ENCODE results near the gene ZNF488. TPM values are rescaled to one million over a fixed set of nuclear protein-coding genes. Genes with fewer than 3 reads are reported as not detected.
A peak's percentile ranks its signal among the peaks of the same experiment; 100 is the strongest.

The ZNF488 gene
- total RNA-seq, 1 donor from 2014 or later: 0.60 TPM

DNA sequence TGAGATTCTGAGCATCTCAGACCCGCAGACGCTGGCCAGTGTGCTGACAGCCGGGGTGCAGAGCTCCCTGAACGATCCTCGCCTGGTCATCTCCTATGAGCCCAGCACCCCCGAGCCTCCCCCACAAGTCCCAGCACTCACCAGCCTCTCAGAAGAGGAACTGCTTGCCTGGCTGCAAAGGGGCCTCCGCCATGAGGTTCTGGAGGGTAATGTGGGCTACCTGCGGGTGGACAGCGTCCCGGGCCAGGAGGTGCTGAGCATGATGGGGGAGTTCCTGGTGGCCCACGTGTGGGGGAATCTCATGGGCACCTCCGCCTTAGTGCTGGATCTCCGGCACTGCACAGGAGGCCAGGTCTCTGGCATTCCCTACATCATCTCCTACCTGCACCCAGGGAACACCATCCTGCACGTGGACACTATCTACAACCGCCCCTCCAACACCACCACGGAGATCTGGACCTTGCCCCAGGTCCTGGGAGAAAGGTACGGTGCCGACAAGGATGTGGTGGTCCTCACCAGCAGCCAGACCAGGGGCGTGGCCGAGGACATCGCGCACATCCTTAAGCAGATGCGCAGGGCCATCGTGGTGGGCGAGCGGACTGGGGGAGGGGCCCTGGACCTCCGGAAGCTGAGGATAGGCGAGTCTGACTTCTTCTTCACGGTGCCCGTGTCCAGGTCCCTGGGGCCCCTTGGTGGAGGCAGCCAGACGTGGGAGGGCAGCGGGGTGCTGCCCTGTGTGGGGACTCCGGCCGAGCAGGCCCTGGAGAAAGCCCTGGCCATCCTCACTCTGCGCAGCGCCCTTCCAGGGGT is 35.2 kb downstream of the ZNF488 start:
- no peak for ATAC-seq

GRCh38 chr10:47348138-47348651 is 35.9 kb downstream of the ZNF488 start, which contains the start of gene RBP3:
Gene RBP3, plus strand, starts transcription at chr10:47348363. Its CDS starts 122 bp downstream, at chr10:47348485.
- no peak for ATAC-seq

DNA sequence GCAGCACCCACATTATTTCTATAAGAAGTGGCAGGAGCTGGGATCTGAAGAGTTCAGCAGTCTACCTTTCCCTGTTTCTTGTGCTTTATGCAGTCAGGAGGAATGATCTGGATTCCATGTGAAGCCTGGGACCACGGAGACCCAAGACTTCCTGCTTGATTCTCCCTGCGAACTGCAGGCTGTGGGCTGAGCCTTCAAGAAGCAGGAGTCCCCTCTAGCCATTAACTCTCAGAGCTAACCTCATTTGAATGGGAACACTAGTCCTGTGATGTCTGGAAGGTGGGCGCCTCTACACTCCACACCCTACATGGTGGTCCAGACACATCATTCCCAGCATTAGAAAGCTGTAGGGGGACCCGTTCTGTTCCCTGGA is 36.8 kb downstream of the ZNF488 start:
- no peak for ATAC-seq

DNA sequence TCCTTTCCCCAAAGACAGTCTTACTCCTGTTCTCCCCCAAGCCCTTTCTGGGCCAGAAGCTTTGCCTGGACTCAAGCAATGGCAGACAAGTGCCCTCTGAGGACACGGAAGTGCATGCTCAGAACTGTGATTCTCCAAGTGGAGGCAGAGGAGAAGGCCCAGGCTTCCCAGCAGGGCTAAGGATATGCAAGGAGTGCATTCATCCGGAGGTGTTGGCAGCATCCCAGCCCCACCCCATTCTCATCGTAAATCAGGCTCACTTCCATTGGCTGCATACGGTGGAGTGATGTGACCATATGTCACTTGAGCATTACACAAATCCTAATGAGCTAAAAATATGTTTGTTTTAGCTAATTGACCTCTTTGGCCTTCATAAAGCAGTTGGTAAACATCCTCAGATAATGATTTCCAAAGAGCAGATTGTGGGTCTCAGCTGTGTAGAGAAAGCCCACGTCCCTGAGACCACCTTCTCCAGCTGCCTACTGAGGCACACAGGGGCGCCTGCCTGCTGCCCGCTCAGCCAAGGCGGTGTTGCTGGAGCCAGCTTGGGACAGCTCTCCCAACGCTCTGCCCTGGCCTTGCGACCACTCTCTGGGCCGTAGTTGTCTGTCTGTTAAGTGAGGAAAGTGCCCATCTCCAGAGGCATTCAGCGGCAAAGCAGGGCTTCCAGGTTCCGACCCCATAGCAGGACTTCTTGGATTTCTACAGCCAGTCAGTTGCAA is 37.4 kb downstream of the ZNF488 start:
- peak; percentile 44 for ATAC-seq

DNA sequence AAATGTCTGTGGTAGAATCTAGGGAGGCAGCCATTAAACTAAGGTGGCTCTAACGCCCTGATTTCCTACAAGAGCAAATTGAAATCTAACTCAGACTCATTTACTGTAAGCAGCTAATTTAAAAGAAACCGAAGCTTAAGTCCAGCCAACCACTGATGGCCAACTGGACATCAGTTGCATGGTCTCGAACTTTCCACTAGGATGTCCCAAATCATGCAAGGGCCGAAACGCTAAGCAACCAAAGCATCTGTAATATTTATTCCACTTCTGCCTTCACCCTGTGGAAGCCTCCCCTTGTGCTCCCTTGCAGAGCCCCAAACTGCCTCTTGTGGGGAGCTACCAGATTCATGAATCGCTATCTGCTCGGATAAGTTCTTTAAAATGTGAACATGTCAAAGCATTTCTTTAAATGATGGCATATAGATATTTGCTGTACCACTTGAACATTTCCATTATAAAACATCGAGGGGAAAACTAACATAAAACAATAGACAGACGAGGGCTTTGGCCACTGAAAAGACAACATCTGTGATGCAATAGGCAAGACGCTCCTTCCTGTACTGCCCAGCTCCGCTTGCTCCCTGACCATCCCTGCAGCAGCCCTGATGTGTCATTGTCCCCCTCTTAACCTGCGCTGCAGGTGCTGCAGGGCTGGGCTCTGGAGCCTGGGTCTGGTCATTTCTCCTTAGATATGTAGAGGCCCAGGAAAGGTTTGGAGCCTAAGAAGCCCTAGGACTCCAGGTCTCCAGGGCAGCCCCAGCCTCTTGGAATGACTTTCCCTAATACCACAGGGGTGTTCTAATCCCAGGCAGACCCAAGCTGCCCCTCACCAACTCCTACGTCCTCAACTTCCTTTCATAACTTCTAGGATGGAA is 38.9 kb downstream of the ZNF488 start:
- no peak for ATAC-seq

- ATAC-seq: peak; percentile 90
Observed at GRCh38 chr10:47340608-47341170, 43.4 kb downstream of the ZNF488 start.

DNA sequence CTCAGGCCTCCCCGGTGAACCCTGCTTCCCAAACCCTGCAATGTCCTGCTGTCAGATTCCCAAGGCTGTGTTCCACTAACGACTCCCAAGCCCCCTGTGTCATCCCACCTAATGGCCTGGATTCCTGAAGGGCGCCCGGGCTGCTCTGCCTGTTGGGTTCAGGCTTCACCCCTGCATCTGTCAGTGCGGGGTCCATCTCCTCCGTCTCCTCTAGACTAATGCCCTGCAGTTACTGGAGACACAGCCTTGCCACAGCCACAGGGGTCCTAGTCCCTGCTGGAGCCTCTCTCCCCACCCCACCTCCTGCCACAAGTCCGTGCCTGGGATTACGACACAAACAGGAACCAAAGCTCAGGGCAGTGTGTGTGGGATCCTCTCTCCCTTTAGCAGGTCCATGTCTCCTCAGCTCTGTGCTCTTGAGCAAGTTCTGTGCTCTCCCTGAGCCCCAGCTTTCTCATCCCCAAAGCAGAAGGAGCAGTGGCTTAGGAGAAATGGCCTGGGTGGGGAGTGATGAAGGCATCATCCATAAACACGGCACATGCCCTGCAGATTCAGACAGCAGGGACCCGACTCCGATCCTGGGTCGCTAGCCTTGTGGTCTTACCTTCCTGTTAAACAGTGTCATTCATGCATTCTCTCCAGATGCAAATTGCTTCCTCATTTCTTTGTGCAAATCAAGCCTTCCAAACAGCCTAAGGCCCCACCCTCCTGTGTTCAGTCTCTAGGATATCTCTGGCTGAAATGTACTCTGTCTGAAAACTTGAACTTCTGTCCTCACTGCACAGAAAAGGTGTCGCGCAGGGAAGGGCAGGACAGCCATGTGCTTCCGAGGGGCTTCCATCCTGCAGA is 44.1 kb downstream of the ZNF488 start:
- ATAC-seq: no peak

- no peak for ATAC-seq
Observed at GRCh38 chr10:47339186-47339735, 44.8 kb downstream of the ZNF488 start.

DNA sequence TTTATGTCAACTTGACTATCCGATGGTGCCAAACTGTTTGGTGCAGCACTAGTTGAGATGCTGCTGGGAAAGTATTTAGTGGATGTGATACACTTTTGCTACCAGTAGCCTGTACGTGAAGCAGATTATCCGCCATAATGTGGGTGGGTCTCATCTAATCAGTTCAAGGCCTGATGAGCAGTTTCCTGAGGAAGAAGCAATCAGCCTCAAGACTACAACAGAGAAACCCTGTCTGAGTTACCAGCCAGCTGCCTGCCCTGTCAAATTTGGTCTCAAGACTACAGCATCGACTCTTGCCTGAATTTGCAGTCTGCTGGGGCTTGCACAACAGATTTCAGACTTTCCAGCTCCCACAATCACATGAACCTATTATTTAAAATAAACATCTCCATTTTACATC is 46.8 kb downstream of the ZNF488 start:
- ATAC-seq: no peak

DNA sequence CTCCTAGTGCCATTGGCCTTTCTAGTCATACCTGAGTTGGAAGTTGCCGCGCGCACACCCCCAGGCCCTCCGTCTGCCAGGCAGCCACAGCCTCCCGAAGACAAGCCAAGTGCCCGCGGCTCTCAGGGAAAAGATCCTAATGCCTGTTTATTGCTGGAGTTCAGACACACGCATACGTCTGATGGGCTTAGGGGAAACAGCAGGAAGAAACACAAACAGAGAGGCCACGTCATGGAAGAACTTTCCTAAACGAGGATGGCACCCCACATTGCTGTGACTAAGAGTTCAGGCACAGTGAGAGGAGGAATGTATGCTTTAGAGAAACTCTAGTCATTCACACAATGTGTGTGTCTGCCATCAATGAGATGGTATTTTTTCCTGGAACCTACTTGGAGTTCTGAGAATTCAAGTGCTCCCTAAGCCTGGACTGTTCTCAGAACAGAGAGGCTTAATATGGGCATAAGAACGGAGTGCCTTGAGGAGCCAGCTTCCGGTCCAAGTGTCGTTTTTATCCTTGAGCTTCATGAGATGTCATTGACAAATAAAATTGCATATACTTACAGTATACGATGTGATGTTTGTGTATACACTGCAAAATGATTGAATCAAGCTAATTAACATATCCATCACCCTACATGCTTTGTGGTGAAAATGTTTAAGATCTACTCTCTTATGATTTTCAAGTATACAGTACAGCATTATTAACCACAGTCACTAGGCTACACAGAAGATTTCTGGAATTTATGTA is 47.5 kb downstream of the ZNF488 start:
- ATAC-seq: no peak

GRCh38 chr10:47335906-47336305 is 48.2 kb downstream of the ZNF488 start:
- ATAC-seq: no peak

- no peak for ATAC-seq
Observed at GRCh38 chr10:47334466-47335295, 49.4 kb downstream of the ZNF488 start.

DNA sequence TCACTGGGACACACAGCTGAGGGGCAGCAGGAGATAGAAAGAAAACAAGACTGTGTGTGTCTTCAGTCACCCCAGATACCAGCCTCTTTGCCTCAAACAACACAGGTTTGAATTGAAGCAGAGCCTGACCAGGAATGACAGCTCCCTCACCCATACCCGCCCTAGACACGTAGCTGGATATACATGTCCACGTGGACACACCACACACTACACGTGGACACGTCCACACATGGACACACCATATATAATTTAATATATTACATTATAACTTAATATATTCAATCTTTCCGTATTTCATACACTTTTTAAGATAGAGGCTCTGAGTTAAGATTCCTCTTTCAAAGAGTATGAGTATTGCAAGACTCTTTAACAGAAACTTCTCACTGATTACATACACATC is 50.6 kb downstream of the ZNF488 start:
- ATAC-seq: no peak

- no peak for ATAC-seq
Observed at GRCh38 chr10:47332946-47333345, 51.1 kb downstream of the ZNF488 start.

- no peak for ATAC-seq
Observed at GRCh38 chr10:47332371-47332770, 51.7 kb downstream of the ZNF488 start.

GRCh38 chr10:47331954-47332353 is 52.1 kb downstream of the ZNF488 start:
- ATAC-seq: no peak

DNA sequence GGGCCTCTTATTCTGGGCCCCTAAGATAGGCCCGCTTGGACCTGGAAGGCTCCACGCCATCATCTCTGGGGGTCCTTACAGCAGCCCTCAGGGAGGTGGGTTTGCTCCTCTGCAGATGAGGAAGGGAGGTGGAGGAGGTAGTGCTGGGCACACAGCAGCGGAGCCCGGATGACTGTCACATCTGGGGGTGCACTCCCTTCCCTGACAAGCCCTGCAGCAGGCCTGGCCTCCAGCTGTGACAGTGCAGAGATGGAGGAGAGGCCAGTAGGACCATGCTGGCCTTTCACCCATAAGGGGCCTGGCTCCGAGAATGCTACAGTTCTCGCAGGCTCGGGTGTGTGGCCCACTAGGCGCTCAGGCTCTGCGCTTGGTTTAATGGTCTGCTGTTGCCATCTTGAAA is 52.6 kb downstream of the ZNF488 start:
- ATAC-seq: no peak

- ATAC-seq: peak; percentile 33
Observed at GRCh38 chr10:47330804-47331203, 53.3 kb downstream of the ZNF488 start.

- no peak for ATAC-seq
Observed at GRCh38 chr10:47330366-47330765, 53.7 kb downstream of the ZNF488 start.

All from esophagus mucosa (tissue), 1 donor.